H1 (cell line): Measurements from ENCODE around the gene CC2D2A. TPM values are rescaled to one million over a fixed set of nuclear protein-coding genes. Genes with fewer than 3 reads are reported as not detected.

ENCODE experiments used
- CTCF ChIA-PET: fragments of 300-600 bp; sonication (Branson Sonifier 250); formaldehyde crosslinking; loops from one replicate; lab custom pipeline; 2021; ENCODE audit not compliant: partially characterized antibody; lab: Charles Lee
- POLR2A ChIA-PET: fragments of 300-600 bp; sonication (Branson Sonifier 250); formaldehyde crosslinking; loops from one replicate; lab custom pipeline; 2021; ENCODE audit warnings: inconsistent platforms; ENCODE audit not compliant: partially characterized antibody; lab: Charles Lee
- DNase-seq, 2 experiments: peaks; one replicate each; pipeline versions ENCODE4 v3.0.0 to v3.0.0-alpha.2; 2010 to 2022; ENCODE audit warnings: low spot score in 2 of 2, low read depth in 1 of 2, mixed read lengths in 1 of 2
- FAIRE-seq: peaks from 2 replicates; lab custom pipeline; 2011; peaks lifted over from hg19 to GRCh38; lab: Jason Lieb, UNC
- H2AFZ ChIP-seq: 2 replicates; pipeline ENCODE4 v1.8.1; 2012; ENCODE audit warnings: low read length, inconsistent platforms
- H2AK5ac ChIP-seq: 2 replicates; pipeline ENCODE4 v1.6.1; 2013; ENCODE audit warnings: low read depth, low read length
- H2BK120ac ChIP-seq: replicated peaks from 2 replicates; pipeline ENCODE3; 2013; ENCODE audit warnings: low read depth, low read length, inconsistent platforms
- H2BK12ac ChIP-seq: 2 replicates; pipeline ENCODE4 v1.6.1; 2013; ENCODE audit warnings: low read depth, low read length
- H2BK15ac ChIP-seq: 2 replicates; pipeline ENCODE4 v1.6.1; 2013; ENCODE audit warnings: low read length
- H2BK20ac ChIP-seq: 2 replicates; pipeline ENCODE4 v1.6.1; 2013; ENCODE audit warnings: low read length
- H2BK5ac ChIP-seq: 2 replicates; pipeline ENCODE4 v1.6.1; 2013; ENCODE audit warnings: low read depth, low read length
- H3K14ac ChIP-seq: 2 replicates; pipeline ENCODE4 v1.6.1; 2013; ENCODE audit warnings: inconsistent platforms; ENCODE audit not compliant: insufficient read length
- H3K18ac ChIP-seq: 2 replicates; pipeline ENCODE4 v1.6.1; 2013; ENCODE audit warnings: low read length; ENCODE audit errors: extremely low read depth
- H3K23ac ChIP-seq: 2 replicates; pipeline ENCODE4 v1.6.1; 2013; ENCODE audit warnings: inconsistent platforms; ENCODE audit not compliant: insufficient read length
- H3K23me2 ChIP-seq: 2 replicates; pipeline ENCODE4 v1.6.1; 2013; ENCODE audit warnings: low read depth, low read length
- H3K27ac ChIP-seq: 2 replicates; pipeline ENCODE4 v1.6.1; 2011; ENCODE audit warnings: low read depth, low read length, inconsistent platforms
- H3K27me3 ChIP-seq, 4 experiments: replicated peaks in 1 of 4; 1 replicate in 1 of 4; 2 replicates in 3 of 4; pipeline versions ENCODE4 v1.6.1 to v1.8.1; 2011 to 2013; ENCODE audit warnings: low read length in 3 of 4, mild to moderate bottlenecking in 3 of 4, inconsistent platforms in 2 of 4, mixed read lengths in 2 of 4, moderate library complexity in 1 of 4; ENCODE audit not compliant: control insufficient read depth in 3 of 4, insufficient read depth in 3 of 4; ENCODE audit errors: extremely low read depth in 1 of 4
- H3K36me3 ChIP-seq, 4 experiments: 2 replicates each; pipeline versions ENCODE4 v1.6.1 to v1.8.1; 2011 to 2013; ENCODE audit warnings: mild to moderate bottlenecking in 4 of 4, low read length in 3 of 4, moderate library complexity in 2 of 4, control low read depth in 1 of 4, inconsistent platforms in 1 of 4; ENCODE audit not compliant: insufficient read depth in 4 of 4, control insufficient read depth in 2 of 4
- H3K4ac ChIP-seq: replicated peaks from 2 replicates; pipeline ENCODE3; 2013; ENCODE audit warnings: low read length, low read depth, mixed read lengths, inconsistent platforms; ENCODE audit not compliant: insufficient read length
- H3K4me1 ChIP-seq, 4 experiments: replicated peaks in 1 of 4; 1 replicate in 1 of 4; 2 replicates in 3 of 4; pipeline versions ENCODE4 v1.6.1 to v1.8.1; 2011 to 2013; ENCODE audit warnings: low read length in 3 of 4, inconsistent platforms in 2 of 4, mixed read lengths in 1 of 4; ENCODE audit not compliant: insufficient read depth in 4 of 4, control insufficient read depth in 3 of 4
- H3K4me2 ChIP-seq, 2 experiments: 2 replicates each; pipeline versions ENCODE4 v1.6.1 to v1.8.1; 2011 to 2013; ENCODE audit warnings: low read depth in 2 of 2, low read length in 2 of 2, control low read depth in 1 of 2, inconsistent platforms in 1 of 2, mild to moderate bottlenecking in 1 of 2; ENCODE audit not compliant: insufficient read depth in 1 of 2
- H3K4me3 ChIP-seq, 4 experiments: fragments of 200-600, 300-600 bp in 1 of 4; sonication (generic), shearing (Covaris generic), sonication (Bioruptor Twin) in 1 of 4; 2 replicates each; pipeline versions ENCODE4 v1.5.1 to v1.8.1; 2011 to 2016; ENCODE audit warnings: low read length in 4 of 4, low read depth in 3 of 4, control low read depth in 2 of 4, inconsistent platforms in 2 of 4, mild to moderate bottlenecking in 2 of 4, mixed read lengths in 1 of 4, moderate library complexity in 1 of 4; ENCODE audit not compliant: insufficient read depth in 2 of 4; ENCODE audit errors: extremely low read depth in 1 of 4
- H3K56ac ChIP-seq: replicated peaks from 2 replicates; pipeline ENCODE3; 2013; ENCODE audit warnings: low read depth, mild to moderate bottlenecking, mixed read lengths, low read length, inconsistent platforms; ENCODE audit not compliant: insufficient read length
- H3K79me1 ChIP-seq: 2 replicates; pipeline ENCODE4 v1.6.1; 2013; ENCODE audit warnings: low read depth, low read length, control low read depth
- H3K79me2 ChIP-seq, 2 experiments: 2 replicates each; pipeline versions ENCODE4 v1.6.1 to v1.8.1; 2012 to 2013; ENCODE audit warnings: low read length in 2 of 2, mild to moderate bottlenecking in 2 of 2, inconsistent platforms in 1 of 2; ENCODE audit not compliant: insufficient read depth in 2 of 2, control insufficient read depth in 1 of 2
- H3K9ac ChIP-seq, 4 experiments: replicated peaks in 1 of 4; 1 replicate in 1 of 4; 2 replicates in 3 of 4; pipeline versions ENCODE4 v1.6.1 to v1.8.1; 2011 to 2013; ENCODE audit warnings: low read depth in 3 of 4, low read length in 3 of 4, control low read depth in 2 of 4, mild to moderate bottlenecking in 2 of 4, moderate library complexity in 2 of 4, inconsistent platforms in 1 of 4; ENCODE audit errors: extremely low read depth in 1 of 4
- H3K9me3 ChIP-seq, 2 experiments: 2 replicates each; pipeline versions ENCODE4 v1.6.1 to v1.8.1; 2012 to 2013; ENCODE audit warnings: mild to moderate bottlenecking in 2 of 2, moderate library complexity in 2 of 2, control low read depth in 1 of 2, inconsistent platforms in 1 of 2, low read depth in 1 of 2, low read length in 1 of 2, mixed read lengths in 1 of 2; ENCODE audit not compliant: insufficient read depth in 2 of 2
- H4K20me1 ChIP-seq, 2 experiments: replicated peaks in 1 of 2; 2 replicates each; pipeline versions ENCODE3 to v1.8.1; 2011 to 2013; ENCODE audit warnings: inconsistent platforms in 2 of 2, low read length in 2 of 2, mild to moderate bottlenecking in 1 of 2; ENCODE audit not compliant: insufficient read depth in 2 of 2, control insufficient read depth in 1 of 2
- H4K5ac ChIP-seq: 2 replicates; pipeline ENCODE4 v1.6.1; 2013; ENCODE audit warnings: low read length, low read depth, mixed read lengths, inconsistent platforms; ENCODE audit not compliant: insufficient read length
- H4K8ac ChIP-seq: 2 replicates; pipeline ENCODE4 v1.8.0; 2013; ENCODE audit warnings: mild to moderate bottlenecking, moderate library complexity, low read length, inconsistent platforms; ENCODE audit not compliant: insufficient read depth; ENCODE audit errors: extremely low read depth
- H4K91ac ChIP-seq: replicated peaks from 2 replicates; pipeline ENCODE3; 2013; ENCODE audit warnings: low read length, mixed read lengths, inconsistent platforms; ENCODE audit not compliant: insufficient read length
- ASH2L ChIP-seq: fragments of 200-600, 300-600 bp; sonication (generic); IDR thresholded peaks from one replicate; pipeline ENCODE4 v1.7.1; 2017; ENCODE audit warnings: low read length
- CHD1 ChIP-seq: IDR thresholded peaks from 2 replicates; pipeline ENCODE4 v1.6.1; 2012; ENCODE audit warnings: low read depth, low read length, improper control_type of control experiment
- KDM5A ChIP-seq: fragments of 200-600 bp; IDR thresholded peaks from 2 replicates; pipeline ENCODE4 v1.7.1; 2012; ENCODE audit warnings: mild to moderate bottlenecking, low read length, inconsistent platforms, mixed read lengths
- MAX ChIP-seq: IDR thresholded peaks from 2 replicates; pipeline ENCODE4 v1.6.1; 2012; ENCODE audit warnings: inconsistent platforms
- SUZ12 ChIP-seq: fragments of 200-600 bp; sonication (generic); IDR thresholded peaks from 2 replicates; pipeline ENCODE4 v1.6.1; 2012; ENCODE audit warnings: mild to moderate bottlenecking, inconsistent platforms, low read length, moderate library complexity, mixed read lengths
- TAF7 ChIP-seq: optimal IDR thresholded peaks from 2 replicates; pipeline ENCODE3; 2011; ENCODE audit warnings: low read depth, mild to moderate bottlenecking, inconsistent platforms, low read length, moderate library complexity, borderline replicate concordance
- WGBS, 2 experiments: shearing (Covaris generic) in 1 of 2; methylation state at CpG; one replicate each; pipeline versions ENCODE4 v1.1.6 to v1.1.7; 2013 to 2015; ENCODE audit warnings: low lambda C conversion rate in 2 of 2, mixed read lengths in 2 of 2, inconsistent platforms in 1 of 2, low coverage in 1 of 2, missing lambda C conversion rate in 1 of 2; ENCODE audit not compliant: insufficient replicate concordance in 2 of 2, insufficient coverage in 1 of 2, insufficient read length in 1 of 2; ENCODE audit errors: extremely low coverage in 1 of 2, missing lambda C conversion rate in 1 of 2; 5-methylcytosine and 5-hydroxymethylcytosine counted together
- polyA plus RNA-seq, 7 experiments: library from polyadenylated mRNA; depleted of rRNA in 3 of 7; stranded (reverse) in 5 of 7; unstranded in 2 of 7; fragments of >200 nt in 5 of 7; fragments of 200-250 nt in 2 of 7; gene quantifications; 1 replicate in 5 of 7; 2 replicates in 1 of 7; 4 replicates in 1 of 7; pipeline versions ENCODE4 v1.2.1 to v1.2.3, GENCODE V29; 2011 to 2013; ENCODE audit warnings: missing spikeins in 2 of 7, mixed read lengths in 2 of 7
- total RNA-seq: library from RNA; stranded (reverse); fragmentation: NEBNext Ultra II Directional; extraction: Animal tissue kit (Norgen Biotek cat#: 25700); gene quantifications from 2 replicates; pipeline ENCODE4 v1.2.1, GENCODE V29; 2021
- TF ChIP-seq, protein P1 (sequence below): IDR thresholded peaks from 2 replicates; pipeline ENCODE4 v1.6.1; 2011; ENCODE audit warnings: low read length, improper control_type of control experiment

CC2D2A gene
- total and polyA plus RNA-seq, 2 of the 8 experiments (the other 6 are each of a cell fraction or from before 2014, with no cell fraction given), result 11.0 to 12.2 TPM

GRCh38 chr4:15552557-15553362 lies 83.1 kb downstream of the CC2D2A start:
- Histone ChIP-seq H3K4ac (no peak overlapping the region), H3K4me1 (no peaks in the 10 kb centered on the region), H2BK20ac (no peak overlapping the region), H3K23me2 (no peaks in the 10 kb centered on the region), H2AFZ (no peak overlapping the region), H3K79me2 (no peaks in the 10 kb centered on the region), H4K20me1 (no peaks in the 10 kb centered on the region), H3K79me1 (no peaks in the 10 kb centered on the region), H4K8ac (no peak overlapping the region), H3K9me3 (no peaks in the 10 kb centered on the region), H3K4me3 (no peak overlapping the region), H2BK120ac (no peak overlapping the region), H2BK15ac (no peak overlapping the region), H3K56ac (no peak overlapping the region), H4K5ac (no peak overlapping the region), H3K36me3 (peaks cover 0 to 3% (median 0%) of the 10 kb centered on the region in 4 experiments; a peak in 1 of 8 replicates), H4K91ac (no peak overlapping the region), H3K14ac (no peak overlapping the region), H2BK12ac (no peak overlapping the region), H3K27ac (no peak overlapping the region), H3K27me3 (no peaks in the 10 kb centered on the region), H3K9ac (no peak overlapping the region), H2BK5ac (no peak overlapping the region), H3K18ac (no peak overlapping the region), H3K23ac (no peak overlapping the region), H2AK5ac (no peak overlapping the region), H3K4me2 (no peak overlapping the region)
- 94% methylated on average over 6 of the region's 6 CpGs; no CpG with 5 or more reads in 1 of the 2 experiments for WGBS, 2 experiments
- ChIA-PET CTCF (interaction anchor here (1.1 kb wide), 1 partner anchor 780 kb away, joined by 3 read pairs; no protein-coding TSS in a partner anchor), POLR2A (no interaction called here)
- TF ChIP-seq CHD1 (no peak), ASH2L (no peak), TAF7 (no peak), KDM5A (no peak), MAX (no peak), SUZ12 (no peak)
- TF ChIP-seq, protein P1, sequence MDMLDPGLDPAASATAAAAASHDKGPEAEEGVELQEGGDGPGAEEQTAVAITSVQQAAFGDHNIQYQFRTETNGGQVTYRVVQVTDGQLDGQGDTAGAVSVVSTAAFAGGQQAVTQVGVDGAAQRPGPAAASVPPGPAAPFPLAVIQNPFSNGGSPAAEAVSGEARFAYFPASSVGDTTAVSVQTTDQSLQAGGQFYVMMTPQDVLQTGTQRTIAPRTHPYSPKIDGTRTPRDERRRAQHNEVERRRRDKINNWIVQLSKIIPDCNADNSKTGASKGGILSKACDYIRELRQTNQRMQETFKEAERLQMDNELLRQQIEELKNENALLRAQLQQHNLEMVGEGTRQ, result no peak
- no peak for FAIRE-seq
- DNase-seq, result no peak
